WI38 (cell line): ENCODE results near the gene FADS2.

Experiments
- H3K4me3 ChIP-seq: 2 replicates; pipeline ENCODE4 v1.5.1; 2011; ENCODE audit warnings: low read depth, mild to moderate bottlenecking, control low read depth, low read length
- CTCF ChIP-seq: IDR thresholded peaks from 2 replicates; pipeline ENCODE4 v1.5.1; 2012; ENCODE audit warnings: low read depth, mild to moderate bottlenecking, control low read depth, low read length

FADS2 gene

GRCh38 chr11:61911128-61911700, 83.1 kb downstream of the FADS2 start:
- no peak for TF ChIP-seq CTCF
- H3K4me3 ChIP-seq = no peak overlapping the region

- H3K4me3 ChIP-seq = no peak overlapping the region
- TF ChIP-seq CTCF = no peak
Measured at GRCh38 chr11:61911701-61912529, 83.8 kb downstream of the FADS2 start.

GRCh38 chr11:61912530-61912898, 84.4 kb downstream of the FADS2 start:
- H3K4me3 ChIP-seq = no peak overlapping the region
- TF ChIP-seq CTCF = no peak

GRCh38 chr11:61912991-61913698, 85.0 kb downstream of the FADS2 start:
- TF ChIP-seq CTCF = no peak
- no peak overlapping the region for H3K4me3 ChIP-seq

- H3K4me3 ChIP-seq = no peak overlapping the region
- TF ChIP-seq CTCF = no peak
Measured at GRCh38 chr11:61913699-61914395, 85.7 kb downstream of the FADS2 start.

- H3K4me3 ChIP-seq = no peak overlapping the region
- TF ChIP-seq CTCF = no peak
Measured at GRCh38 chr11:61914471-61915171, 86.5 kb downstream of the FADS2 start.
